HG03103 (cell line): ENCODE data around the gene BRWD1.

Experiments
- ATAC-seq: cut with Tn5 transposase; IDR thresholded peaks from one replicate; pipeline ENCODE4 v1.9.1; 2021; ENCODE audit warnings: low read depth; ENCODE audit not compliant: unreplicated experiment

The BRWD1 gene

GRCh38 chr21:39330001-39330400, 16.6 kb upstream of the BRWD1 start:
- no peak for ATAC-seq

GRCh38 chr21:39327727-39328126, 14.3 kb upstream of the BRWD1 start:
- no peak for ATAC-seq

- ATAC-seq = no peak
These were observed 13.3 kb upstream of the BRWD1 start for GRCh38 chr21:39326607-39327307.

- ATAC-seq = no peak
These were observed 12.0 kb upstream of the BRWD1 start for GRCh38 chr21:39325458-39325857.

- ATAC-seq = no peak
These were observed 8.0 kb upstream of the BRWD1 start for GRCh38 chr21:39321424-39321823.

- ATAC-seq = no peak
These were observed 6.4 kb upstream of the BRWD1 start for GRCh38 chr21:39319814-39320332.

GRCh38 chr21:39319251-39319756, 5.9 kb upstream of the BRWD1 start:
- ATAC-seq = no peak

GRCh38 chr21:39318091-39318959, 4.9 kb upstream of the BRWD1 start:
- ATAC-seq = no peak

- no peak for ATAC-seq
These were observed 4.0 kb upstream of the BRWD1 start for GRCh38 chr21:39317134-39318090.

GRCh38 chr21:39316729-39317128, 3.3 kb upstream of the BRWD1 start:
- ATAC-seq = no peak

- no peak for ATAC-seq
These were observed 2.4 kb upstream of the BRWD1 start for GRCh38 chr21:39315603-39316445.

GRCh38 chr21:39314143-39315027, 953 bp upstream of the BRWD1 start:
- ATAC-seq = peak; percentile 4

GRCh38 chr21:39313042-39313570, 326 bp downstream of the BRWD1 start:
- ATAC-seq = peak; percentile 1

- ATAC-seq = peak; percentile 69
These were observed 1.1 kb downstream of the BRWD1 start for GRCh38 chr21:39312112-39313041.

GRCh38 chr21:39311164-39311563, 2.3 kb downstream of the BRWD1 start:
- no peak for ATAC-seq

GRCh38 chr21:39307466-39307865, 6.0 kb downstream of the BRWD1 start:
- ATAC-seq = no peak

- ATAC-seq = no peak
These were observed 12.8 kb downstream of the BRWD1 start for GRCh38 chr21:39300587-39300986.
